Measurements from ENCODE around the gene TRIM9.

GRCh38 chr14:51039252-51039651 is 55.7 kb downstream of the TRIM9 start:
- TF ChIP-seq ZFP30 (CRISPR knock-in tag; IDR thresholded peaks at IDR 0.05) (no peak), BACH2 (CRISPR knock-in tag; IDR thresholded peaks at IDR 0.05; ENCODE audit: borderline replicate concordance) (no peak), ZFP3 (CRISPR knock-in tag; IDR thresholded peaks at IDR 0.05) (no peak), ZNF565 (CRISPR knock-in tag; conservative IDR thresholded peaks at IDR 0.05; ENCODE audit: low read depth) (no peak), ZNF70 (CRISPR knock-in tag; IDR thresholded peaks at IDR 0.05) (no peak), RARB (CRISPR knock-in tag; IDR thresholded peaks at IDR 0.05) (no peak), OSR1 (CRISPR knock-in tag; IDR thresholded peaks at IDR 0.05) (no peak), ARNTL (CRISPR knock-in tag; IDR thresholded peaks at IDR 0.05; ENCODE audit: borderline replicate concordance, low read depth) (no peak), PATZ1 (CRISPR knock-in tag; IDR thresholded peaks at IDR 0.05; ENCODE audit: borderline replicate concordance) (no peak), ZC3H10 (CRISPR knock-in tag; IDR thresholded peaks at IDR 0.05) (no peak), ISL1 (CRISPR knock-in tag; IDR thresholded peaks at IDR 0.05) (no peak), TCF4 (CRISPR knock-in tag; IDR thresholded peaks at IDR 0.05; ENCODE audit: borderline replicate concordance) (no peak), SNAI2 (CRISPR knock-in tag; IDR thresholded peaks at IDR 0.05) (no peak)
